Left cardiac atrium (tissue), 4 donors: ENCODE measurements around the gene KCNQ4. TPM values are rescaled to one million over a fixed set of nuclear protein-coding genes. Genes with fewer than 3 reads are reported as not detected.

Experiments used
- ATAC-seq, 2 donors: fragments of 200-7000 bp; cut with Tn5 transposase; one replicate each; pipeline ENCODE4 v1.9.1; 2020; ENCODE audit warnings: mild to moderate bottlenecking in 2 of 2, moderate library complexity in 2 of 2
- DNase-seq: peaks from one replicate; pipeline ENCODE4 v3.0.0-alpha.2; 2020
- intact Hi-C, 2 donors: fragments of 100-400 bp; cut with DNase I; formaldehyde crosslinking; loops; one replicate each; pipeline versions ENCODE4 v1.14.1 to v1.15.1; 2022 to 2023
- total RNA-seq, 2 donors: library from RNA; stranded (reverse); fragmentation: NEBNext Ultra II Directional; extraction: Animal tissue kit (Norgen Biotek cat#: 25700); gene quantifications; one replicate each; pipeline ENCODE4 v1.2.1, GENCODE V29; 2021
- donor health status: DM: no; HTN: yes; CAD: no.
- donor health status: DM: no; HTN: yes; CAD: no; lungs with severe emphysema.
- donor health status: DM: yes; HTN: yes; CAD: no.
- donor health status: Dilated cardiomyopathy.

Gene KCNQ4
- total RNA-seq, 2 donors from 2014 or later = 1.3 to 1.4 TPM

DNA sequence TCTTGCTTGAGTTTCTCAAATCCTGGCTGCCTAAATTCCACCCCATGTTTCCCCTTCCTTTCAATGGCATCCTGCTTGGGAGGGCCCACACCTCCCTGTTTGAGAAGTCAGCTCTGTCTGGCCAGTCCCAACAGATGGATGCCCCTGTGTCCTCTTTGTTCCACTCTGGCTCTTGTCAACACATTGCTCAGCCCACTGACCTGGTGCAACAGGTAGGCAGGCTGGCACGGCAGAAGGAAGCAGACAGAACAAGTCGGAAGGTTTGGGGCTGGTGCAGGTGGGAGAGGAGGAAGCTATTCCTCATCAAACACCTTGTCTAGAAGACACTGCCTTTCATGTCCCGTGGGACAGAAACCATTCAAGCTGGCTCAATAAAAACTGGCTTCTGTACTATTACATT, 22.7 kb downstream of the KCNQ4 start:
- DNase-seq (no peak), ATAC-seq (no peak)
- intact Hi-C loops = no loop called here

DNA sequence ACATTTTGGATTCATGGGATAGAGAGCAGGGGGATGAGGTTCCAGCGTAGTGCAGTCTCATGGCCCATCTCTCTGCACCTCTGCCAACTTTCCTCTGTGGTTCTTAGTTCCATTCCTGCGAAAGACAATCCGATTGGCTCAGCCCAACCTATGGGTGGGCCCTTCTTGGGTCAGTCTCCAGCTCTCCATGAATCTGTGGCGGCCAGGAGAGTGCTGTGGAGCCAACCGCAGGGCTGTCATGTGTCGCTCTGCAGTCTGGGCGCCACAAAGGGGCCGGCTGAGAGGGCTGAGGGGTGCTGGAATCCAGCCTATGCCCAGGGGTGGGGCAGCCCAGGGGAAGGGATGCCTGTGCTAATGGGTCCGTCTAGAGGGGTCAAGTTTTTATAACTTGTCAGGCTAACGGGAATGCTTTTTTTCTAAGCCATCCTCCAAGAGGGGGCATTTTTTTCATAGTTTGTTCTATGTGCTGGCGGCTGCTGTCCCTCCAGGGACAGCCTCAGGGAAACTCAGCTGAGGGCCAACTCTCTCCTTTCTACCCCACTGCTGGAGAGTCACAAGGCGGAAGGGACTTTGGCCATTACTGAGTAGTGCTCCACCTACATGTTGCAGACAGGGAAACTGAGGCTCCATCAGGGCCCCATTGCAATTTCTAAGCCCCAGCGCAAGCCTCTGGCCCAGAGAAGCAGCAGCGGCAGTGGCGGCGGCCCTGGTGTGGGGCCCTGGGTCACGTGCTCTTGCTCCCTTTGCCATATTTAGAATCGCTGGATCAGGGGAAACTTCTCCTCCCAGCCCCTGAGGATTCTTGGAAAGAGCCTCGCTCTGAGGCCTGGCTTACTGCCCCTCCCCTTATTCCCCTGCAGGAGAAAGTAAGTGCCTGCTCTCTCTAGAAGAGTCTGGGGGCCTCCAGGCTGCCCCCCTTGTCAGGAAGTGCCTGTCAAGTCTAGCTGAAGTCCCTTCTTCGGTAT, 23.4 kb downstream of the KCNQ4 start:
- intact Hi-C loops = no loop called here
- DNase-seq = no peak
- peak; percentile 52 to 76 for ATAC-seq

DNA sequence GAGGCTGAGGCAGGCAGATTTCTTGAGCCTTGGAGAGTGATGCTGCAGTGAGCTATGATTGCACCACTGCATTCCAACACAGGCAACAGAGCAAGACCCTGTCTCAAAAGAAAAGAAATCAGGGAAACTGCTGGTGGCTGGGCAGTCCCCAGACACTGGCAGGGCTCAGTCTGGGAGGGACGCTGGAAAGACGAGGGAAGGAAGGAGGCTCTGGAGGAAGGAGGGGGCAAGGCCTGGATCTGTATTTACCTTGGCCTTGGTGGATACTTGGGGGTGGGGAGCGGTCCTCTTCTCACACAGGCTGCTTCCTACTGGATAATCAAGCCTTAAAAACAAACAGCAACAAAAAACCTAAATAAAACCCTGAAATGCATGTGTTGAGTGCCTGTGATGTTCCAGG, 24.4 kb downstream of the KCNQ4 start:
- intact Hi-C loops = no loop called here
- DNase-seq (no peak), ATAC-seq (peak; percentile 23 to 44)

DNA sequence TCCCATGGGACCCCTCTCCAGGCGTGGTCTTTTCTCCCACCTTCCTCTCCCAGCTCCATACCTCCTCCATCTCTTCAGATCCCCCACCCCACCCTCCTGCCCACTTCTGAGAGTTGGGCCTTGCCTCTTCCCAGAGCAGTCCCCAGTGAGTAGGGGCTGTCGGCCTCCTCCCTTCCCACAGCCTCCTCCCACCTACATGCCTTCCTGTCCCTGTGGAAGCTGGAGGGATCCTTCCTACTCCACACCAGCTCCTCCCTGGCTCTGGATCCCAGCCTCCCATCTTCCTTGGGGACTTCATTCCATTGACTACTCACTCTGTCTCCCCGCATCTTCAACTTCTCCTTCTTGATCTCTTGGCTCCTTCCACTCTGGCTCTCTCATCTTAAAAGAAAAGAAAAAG, 24.9 kb downstream of the KCNQ4 start:
- no peak for ATAC-seq
- no peak for DNase-seq
- intact Hi-C loops = no loop called here

DNA sequence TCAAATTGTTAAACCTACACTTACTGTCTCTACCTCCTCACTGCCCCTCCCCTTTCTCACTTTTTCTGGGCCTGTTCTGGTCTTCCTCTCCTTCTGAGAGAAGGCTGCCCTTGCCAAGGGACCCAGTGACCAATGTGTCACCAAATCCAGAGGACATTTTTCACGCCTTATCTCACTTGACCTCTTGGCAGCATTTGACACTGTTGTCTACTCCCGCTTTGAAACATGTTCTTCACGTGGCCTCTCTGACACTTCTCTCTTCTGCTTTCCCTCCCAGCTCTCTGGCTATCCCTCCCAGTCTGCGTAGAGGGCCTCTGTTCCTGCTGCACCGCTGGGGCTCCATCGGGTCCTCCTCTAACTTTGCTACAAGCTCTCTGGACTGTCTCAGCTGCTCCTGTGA, 25.3 kb downstream of the KCNQ4 start:
- ATAC-seq (peak in 1 of 2 donors; percentile 27), DNase-seq (no peak)
- intact Hi-C loops = no loop called here

DNA sequence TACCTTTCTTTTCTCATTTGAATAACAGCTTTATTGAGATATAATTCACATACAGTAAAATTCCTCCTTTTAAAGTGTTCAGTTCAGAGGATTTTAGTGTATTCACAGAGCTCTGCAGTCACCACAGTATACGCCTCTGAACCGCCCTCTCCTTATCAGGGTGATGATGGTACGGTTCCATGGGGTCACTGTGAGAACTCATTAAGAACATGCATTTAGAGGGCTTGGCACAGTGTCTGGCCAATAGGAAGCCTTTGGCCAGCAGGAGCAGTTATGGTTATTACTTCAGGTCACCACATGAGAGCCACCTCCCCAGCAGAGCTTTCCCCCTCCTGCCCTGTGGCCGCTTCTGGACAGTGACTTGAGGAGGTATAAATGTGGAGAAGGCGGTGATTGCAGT, 27.3 kb downstream of the KCNQ4 start:
- DNase-seq (no peak), ATAC-seq (no peak)

DNA sequence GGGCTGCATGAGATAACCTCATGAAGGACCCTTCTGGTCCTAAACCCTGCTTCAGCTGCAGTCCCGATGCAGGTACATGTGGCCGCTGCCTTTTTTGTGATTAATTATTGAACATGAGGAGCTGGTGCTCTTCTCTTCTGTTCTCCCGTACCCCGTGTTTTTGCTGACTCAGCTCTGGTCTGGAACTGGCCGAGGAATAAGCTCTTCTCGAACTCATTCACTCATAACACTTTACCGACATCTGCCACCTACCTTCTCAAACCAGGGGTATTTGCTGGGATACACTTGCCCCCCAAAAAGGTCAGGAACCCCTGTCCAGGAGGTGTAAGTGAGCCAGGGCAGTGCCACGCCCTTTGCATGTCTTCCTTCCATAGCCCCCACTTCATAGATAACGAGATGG, 31.8 kb downstream of the KCNQ4 start:
- no peak for DNase-seq
- ATAC-seq = no peak
- intact Hi-C loops = no loop called here

More for the DNA sequence above, 27.3 kb downstream of the KCNQ4 start:
- intact Hi-C loops = no loop called here

DNA sequence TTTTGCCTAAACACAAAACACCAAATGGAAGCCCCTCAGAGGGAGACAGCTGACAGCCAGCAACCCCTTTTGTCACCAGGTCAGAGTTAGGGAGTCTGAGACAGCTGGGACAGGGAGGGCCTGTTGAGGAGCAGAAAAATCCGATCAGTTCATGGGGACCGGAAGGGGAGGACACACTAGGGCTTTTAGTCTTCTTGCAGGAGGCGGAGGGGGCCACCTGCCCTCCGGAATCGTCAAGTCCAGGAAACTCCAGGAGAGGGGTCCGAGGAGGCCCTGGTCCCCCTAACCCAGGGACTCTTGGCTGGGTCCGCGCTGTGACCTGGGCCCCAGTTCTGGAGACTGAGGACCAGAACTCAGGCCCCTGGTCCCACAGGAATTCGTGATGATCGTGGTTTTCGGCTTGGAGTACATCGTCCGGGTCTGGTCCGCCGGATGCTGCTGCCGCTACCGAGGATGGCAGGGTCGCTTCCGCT, 34.2 kb downstream of the KCNQ4 start:
- ATAC-seq = peak in 1 of 2 donors; percentile 14
- intact Hi-C loops = no loop called here

DNA sequence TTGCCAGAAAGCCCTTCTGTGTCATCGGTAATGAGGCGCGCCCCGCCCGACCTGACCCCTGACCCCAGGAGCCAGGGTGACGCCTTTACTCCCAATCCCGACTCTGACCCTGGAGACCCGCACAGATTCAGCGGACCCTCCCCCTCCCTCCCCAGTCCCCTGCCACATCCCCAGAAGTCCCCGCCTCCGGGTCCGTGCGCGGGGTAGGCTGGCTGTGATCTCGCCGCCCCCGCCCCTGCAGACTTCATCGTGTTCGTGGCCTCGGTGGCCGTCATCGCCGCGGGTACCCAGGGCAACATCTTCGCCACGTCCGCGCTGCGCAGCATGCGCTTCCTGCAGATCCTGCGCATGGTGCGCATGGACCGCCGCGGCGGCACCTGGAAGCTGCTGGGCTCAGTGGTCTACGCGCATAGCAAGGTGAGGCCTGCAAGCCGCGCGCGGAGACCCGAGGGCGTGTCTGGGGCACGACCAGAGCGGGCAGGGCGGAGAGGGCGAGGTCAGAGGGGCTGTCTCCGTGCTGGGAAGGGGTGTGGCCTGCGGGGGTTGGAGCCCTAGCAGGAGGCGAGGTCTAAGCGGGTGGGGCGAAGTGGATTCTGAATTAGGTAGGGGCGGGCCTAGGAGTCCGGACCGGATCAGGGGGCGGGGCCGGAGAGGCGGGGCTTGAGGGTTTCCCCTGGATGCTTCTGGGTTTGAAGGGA, 34.8 kb downstream of the KCNQ4 start:
- DNase-seq (peak; percentile 78), ATAC-seq (peak; percentile 89 to 97)
- intact Hi-C loops = no loop called here

More for the DNA sequence above, 34.2 kb downstream of the KCNQ4 start:
- DNase-seq = no peak

DNA sequence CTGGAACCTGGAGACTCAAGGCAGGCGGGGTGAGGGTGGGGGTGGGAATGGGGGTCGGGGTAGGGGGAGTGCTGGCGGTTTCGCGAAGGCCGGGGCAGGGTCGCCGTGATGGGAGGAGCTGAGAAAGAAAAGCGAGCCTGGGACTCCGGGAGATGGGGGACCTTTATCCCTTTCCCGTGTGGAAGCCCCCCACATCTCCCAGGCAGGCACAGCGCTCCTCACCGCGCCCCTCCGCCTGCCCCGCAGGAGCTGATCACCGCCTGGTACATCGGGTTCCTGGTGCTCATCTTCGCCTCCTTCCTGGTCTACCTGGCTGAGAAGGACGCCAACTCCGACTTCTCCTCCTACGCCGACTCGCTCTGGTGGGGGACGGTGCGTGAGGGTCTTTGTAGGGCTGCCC, 35.5 kb downstream of the KCNQ4 start:
- ATAC-seq (no peak), DNase-seq (no peak)
- intact Hi-C loops = no loop called here

DNA sequence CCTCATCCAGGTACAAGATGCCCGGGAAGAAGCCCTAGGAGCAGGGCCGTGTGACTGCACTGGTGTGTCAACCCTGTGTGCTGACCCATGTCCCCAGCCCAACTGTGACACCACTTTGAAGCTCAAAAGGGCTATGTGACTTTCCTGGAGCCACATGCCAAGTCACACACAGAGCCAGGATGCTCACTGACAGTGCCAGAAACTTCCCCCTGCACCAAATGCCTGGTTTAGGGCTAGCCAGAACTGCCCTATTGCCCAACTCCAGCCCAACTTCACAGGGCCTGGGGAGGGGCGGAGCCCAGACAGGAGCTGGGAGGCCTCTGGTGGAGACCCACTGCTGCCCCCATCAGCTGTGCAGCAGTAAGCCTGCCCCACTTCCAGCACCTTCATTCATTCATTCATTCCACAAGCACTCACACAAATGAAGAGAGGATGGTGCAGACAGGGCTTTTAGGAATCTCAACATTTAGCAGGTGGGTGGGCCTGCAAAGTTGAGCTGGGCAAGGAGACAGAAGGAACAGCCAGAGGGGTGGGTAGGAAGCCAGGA, 36.7 kb downstream of the KCNQ4 start:
- ATAC-seq (no peak), DNase-seq (no peak)
- intact Hi-C loops = no loop called here

DNA sequence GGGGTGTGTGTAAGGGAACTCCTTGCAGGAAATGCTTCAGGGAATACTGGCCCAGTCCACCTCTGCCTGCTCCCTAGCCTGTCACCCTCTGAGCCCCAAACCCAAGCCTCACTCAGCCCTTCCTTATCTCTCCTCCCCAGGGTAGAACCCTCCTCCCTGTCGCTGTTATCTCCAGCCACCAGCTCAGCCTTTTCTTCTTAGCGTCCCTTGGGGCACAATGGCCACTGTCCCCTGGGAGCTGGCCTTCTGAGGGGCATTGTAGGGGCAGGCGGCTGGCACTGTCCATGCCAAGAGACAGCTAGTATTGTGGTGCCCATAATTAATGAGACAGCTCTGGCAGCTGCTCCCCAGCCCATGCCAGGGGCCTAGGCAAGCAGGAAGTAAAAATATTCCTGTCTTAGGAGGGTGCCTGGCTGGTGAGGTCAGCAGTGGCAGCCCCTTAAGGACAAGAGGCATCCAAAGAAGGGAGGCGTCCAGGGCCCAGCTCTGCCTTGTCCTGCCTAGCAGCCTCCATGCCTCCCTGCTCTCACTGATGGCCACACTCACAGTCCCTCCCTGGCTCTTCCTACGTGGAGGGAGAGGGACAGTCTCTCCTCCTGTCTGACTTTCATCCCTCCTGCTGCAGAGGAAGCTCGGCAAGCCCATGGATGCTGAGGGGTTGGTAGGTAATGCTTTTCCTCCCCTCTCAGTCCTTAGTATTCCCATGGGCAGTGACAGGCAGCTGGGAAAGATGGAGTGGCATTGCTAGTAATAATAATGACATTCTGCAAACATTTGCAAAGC, 37.5 kb downstream of the KCNQ4 start:
- ATAC-seq (no peak), DNase-seq (no peak)
- intact Hi-C loops = no loop called here

DNA sequence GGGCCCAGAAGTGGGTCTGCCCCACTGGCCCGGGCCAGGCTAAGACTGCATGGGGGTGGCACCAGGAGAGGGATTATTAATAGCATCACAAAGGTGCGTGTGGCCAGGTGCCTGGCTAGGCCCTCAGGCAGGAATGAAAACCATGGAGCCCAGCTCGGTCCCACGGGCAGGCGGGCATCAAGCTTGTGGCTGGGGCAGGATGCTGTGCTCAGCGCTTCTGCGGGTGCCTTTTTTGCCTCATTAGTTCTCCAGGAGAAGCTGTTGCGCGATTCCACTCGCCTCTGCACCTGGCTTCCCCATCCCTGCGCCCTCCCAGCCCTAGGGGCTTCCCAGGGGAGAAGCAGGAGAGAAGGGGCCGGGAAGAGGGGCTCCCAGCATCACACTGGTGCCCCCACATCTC, 39.3 kb downstream of the KCNQ4 start:
- ATAC-seq = no peak
- no peak for DNase-seq
- intact Hi-C loops = no loop called here

DNA sequence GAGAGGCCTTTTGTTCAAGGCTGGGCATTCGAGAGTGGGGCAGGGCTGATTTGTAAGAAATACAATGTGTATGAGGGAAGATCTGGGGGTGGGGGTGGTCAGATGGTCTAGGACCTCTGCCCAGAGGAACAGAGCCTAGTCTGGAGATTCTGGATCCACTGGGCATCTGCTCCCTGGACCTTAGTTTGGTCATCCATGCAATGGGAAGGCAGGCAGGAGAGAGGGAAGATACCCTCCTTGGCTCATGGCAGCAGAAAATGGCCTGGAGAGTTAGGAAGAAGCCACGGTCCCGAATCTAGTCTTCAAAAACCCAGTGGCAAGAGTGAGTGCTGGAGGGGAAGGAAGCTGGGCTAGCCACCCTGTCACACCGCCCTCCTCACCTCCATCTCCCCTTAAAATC, 39.8 kb downstream of the KCNQ4 start:
- intact Hi-C loops = no loop called here
- ATAC-seq = no peak
- no peak for DNase-seq

DNA sequence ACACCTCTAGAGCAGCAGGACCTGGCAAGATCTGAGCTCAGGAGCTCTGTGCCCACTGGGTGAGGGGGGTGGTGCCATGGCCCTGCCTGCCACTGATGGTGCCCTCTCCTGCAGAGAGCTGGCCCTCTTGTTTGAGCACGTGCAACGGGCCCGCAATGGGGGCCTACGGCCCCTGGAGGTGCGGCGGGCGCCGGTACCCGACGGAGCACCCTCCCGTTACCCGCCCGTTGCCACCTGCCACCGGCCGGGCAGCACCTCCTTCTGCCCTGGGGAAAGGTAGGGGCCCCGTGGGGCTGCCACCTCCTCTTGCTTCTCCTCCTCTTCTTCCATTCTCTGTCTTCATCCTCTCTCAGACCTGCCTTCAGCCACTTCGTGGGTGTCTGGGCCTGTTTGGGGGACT, 40.4 kb downstream of the KCNQ4 start:
- ATAC-seq = no peak
- no peak for DNase-seq
- intact Hi-C loops = no loop called here

DNA sequence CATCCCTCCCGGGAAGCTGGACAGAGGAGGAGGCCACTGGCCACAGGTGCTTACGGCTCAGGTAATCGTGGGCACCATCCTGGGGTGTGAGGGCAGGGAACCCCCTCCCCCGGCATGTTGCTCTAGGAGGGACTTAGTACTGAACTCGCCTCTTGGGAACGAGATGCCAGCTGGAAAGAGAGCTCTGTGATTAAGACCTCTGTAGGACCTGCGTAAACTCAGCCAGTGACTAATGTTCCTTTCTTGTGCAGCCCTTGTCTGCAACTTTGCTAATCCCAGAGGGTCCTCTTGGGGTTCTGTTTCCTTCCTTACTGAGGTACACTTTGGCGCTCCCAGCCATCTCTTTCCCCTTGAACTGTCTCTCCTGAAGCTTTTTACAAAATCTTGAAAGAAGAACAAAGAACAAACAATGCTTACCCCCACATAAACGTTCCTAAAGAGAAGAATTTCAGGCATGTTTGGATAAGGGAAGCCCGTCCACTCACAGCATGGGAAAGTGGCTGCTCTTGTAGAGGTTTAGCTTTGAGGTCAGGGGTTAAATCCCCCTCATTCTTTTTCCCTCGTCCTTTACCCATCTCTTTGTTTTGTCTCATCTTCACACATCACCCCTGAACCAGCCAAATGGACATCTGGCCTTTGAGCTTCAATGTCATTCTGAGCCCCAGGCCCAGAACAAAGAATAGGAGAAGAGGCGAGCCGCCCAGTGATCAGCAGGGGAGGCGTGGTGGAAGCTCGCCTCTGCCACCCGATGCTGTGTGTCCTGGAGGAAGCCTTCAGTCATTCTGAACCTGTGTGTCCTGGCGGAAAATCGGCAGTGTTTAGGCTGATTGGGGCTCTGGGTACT, 41.2 kb downstream of the KCNQ4 start:
- intact Hi-C loops = no loop called here
- no peak for ATAC-seq
- DNase-seq = no peak

DNA sequence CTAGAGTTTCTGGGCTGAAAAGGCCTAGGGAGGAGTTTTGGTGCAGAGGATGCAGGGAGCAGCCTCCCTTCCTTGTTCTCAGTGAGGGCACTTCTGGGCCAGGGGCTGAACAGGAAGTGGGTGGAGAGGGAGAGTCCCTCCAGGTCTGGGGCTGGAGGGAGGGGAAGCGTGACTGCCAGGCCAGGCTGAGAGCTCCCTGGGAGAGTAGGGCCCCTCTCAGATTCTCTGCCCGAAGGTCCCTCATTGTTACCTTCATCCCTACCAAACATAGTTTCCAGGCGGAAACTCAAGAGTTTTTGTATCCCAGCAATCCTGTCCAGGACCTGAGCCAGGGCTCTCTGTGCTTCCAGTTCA, 41.8 kb downstream of the KCNQ4 start:
- no peak for DNase-seq
- ATAC-seq = peak in 1 of 2 donors; percentile 8
- intact Hi-C loops = no loop called here

DNA sequence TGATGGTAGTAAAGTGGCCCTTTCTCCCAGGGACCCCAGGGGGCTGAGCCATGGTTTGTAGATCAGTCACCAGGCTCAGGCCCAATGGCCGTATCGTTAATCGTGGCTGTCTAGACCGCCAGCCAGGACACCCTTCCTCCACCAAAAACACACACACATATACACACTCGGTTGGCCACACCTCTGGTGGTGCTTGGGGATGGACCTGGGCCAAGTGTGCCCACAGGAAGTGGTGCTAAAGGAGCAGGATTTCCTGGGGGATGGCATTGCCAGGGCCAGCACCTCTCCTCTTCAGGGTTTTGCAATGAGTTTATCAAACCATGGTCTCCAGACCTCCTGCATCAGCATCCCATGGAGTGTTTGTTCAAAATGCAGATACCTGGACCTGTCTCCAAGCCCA, 42.4 kb downstream of the KCNQ4 start:
- intact Hi-C loops = no loop called here
- DNase-seq = no peak
- no peak for ATAC-seq
